DOHH2 (cell line): Measurements from ENCODE around the gene PPIL1.

ENCODE experiments used
- H3F3A ChIP-seq: fragments of 200-600 bp; sonication (generic), shearing (Covaris generic); 2 replicates; pipeline ENCODE4 v1.6.0; 2016; ENCODE audit warnings: antibody characterized with exemption, mild to moderate bottlenecking; ENCODE audit not compliant: control insufficient read depth, insufficient read depth
- H3K27ac ChIP-seq: fragments of 200-600 bp; sonication (generic); 2 replicates; pipeline ENCODE4 v1.5.1; 2014; ENCODE audit warnings: low read depth, mild to moderate bottlenecking, low read length, moderate library complexity
- H3K27me3 ChIP-seq: fragments of 200-600 bp; sonication (generic); 2 replicates; pipeline ENCODE4 v1.6.1; 2014; ENCODE audit warnings: mild to moderate bottlenecking, low read length, mixed read lengths; ENCODE audit not compliant: control insufficient read depth
- H3K36me3 ChIP-seq: fragments of 200-600 bp; sonication (generic); 2 replicates; pipeline ENCODE4 v1.6.1; 2014; ENCODE audit warnings: mild to moderate bottlenecking, low read length, moderate library complexity, mixed read lengths; ENCODE audit not compliant: control insufficient read depth
- H3K4me1 ChIP-seq: fragments of 200-600 bp; sonication (generic); 2 replicates; pipeline ENCODE4 v1.6.1; 2014; ENCODE audit warnings: mild to moderate bottlenecking, low read length, mixed read lengths; ENCODE audit not compliant: control insufficient read depth
- H3K4me2 ChIP-seq: fragments of 200-600 bp; sonication (generic); 2 replicates; pipeline ENCODE4 v1.6.0; 2014; ENCODE audit warnings: mild to moderate bottlenecking, low read length, moderate library complexity
- H3K4me3 ChIP-seq: fragments of 200-600 bp; sonication (generic); 2 replicates; pipeline ENCODE4 v1.5.1; 2014; ENCODE audit warnings: mild to moderate bottlenecking, low read length, mixed read lengths
- H3K79me2 ChIP-seq: fragments of 200-600 bp; sonication (generic); 2 replicates; pipeline ENCODE4 v1.6.1; 2014; ENCODE audit warnings: mild to moderate bottlenecking, low read length, mixed read lengths; ENCODE audit not compliant: control insufficient read depth
- H3K9me2 ChIP-seq: fragments of 200-600 bp; sonication (generic); replicated peaks from 2 replicates; pipeline ENCODE4 v1.6.1; 2014; ENCODE audit warnings: mild to moderate bottlenecking, low read length, mixed read lengths; ENCODE audit not compliant: control insufficient read depth
- H3K9me3 ChIP-seq: fragments of 200-600 bp; sonication (generic); 2 replicates; pipeline ENCODE4 v1.6.1; 2014; ENCODE audit warnings: antibody characterized with exemption, low read length, mixed read lengths; ENCODE audit not compliant: control insufficient read depth, insufficient read depth
- H4K20me1 ChIP-seq: fragments of 200-600 bp; sonication (generic); 2 replicates; pipeline ENCODE4 v1.6.0; 2014; ENCODE audit warnings: low read depth, mild to moderate bottlenecking, antibody characterized with exemption, low read length, moderate library complexity; ENCODE audit not compliant: control insufficient read depth, insufficient read depth
- CTCF ChIP-seq: fragments of 200-600 bp; sonication (generic); IDR thresholded peaks from one replicate; pipeline ENCODE4 v1.5.1; 2014; ENCODE audit warnings: antibody characterized with exemption, mild to moderate bottlenecking, low read depth, low read length; ENCODE audit not compliant: poor library complexity, severe bottlenecking
- EZH2phosphoT487 ChIP-seq: fragments of 200-600 bp; sonication (generic); IDR thresholded peaks from 2 replicates; pipeline ENCODE4 v1.6.1; 2017; ENCODE audit warnings: borderline replicate concordance, mild to moderate bottlenecking, antibody characterized with exemption, low read length, moderate library complexity, mixed read lengths

The PPIL1 gene

GRCh38 chr6:36857325-36857724, 17.3 kb downstream of the PPIL1 start:
- H4K20me1 ChIP-seq, result no peaks in the 10 kb centered on the region
- H3K27ac ChIP-seq, result no peak overlapping the region
- no peaks in the 10 kb centered on the region for H3K9me2 ChIP-seq
- H3K79me2 ChIP-seq, result peaks cover 53% of the 10 kb centered on the region
- H3K36me3 ChIP-seq, result peaks cover 80% of the 10 kb centered on the region
- TF ChIP-seq EZH2phosphoT487, result no peak
- no peak for TF ChIP-seq CTCF
- H3K4me2 ChIP-seq, result no peak overlapping the region
- no peak overlapping the region for H3K4me3 ChIP-seq
- H3F3A ChIP-seq, result no peaks in the 10 kb centered on the region; the same call in 1 of the 2 replicates
- no peaks in the 10 kb centered on the region for H3K4me1 ChIP-seq
- H3K9me3 ChIP-seq, result no peaks in the 10 kb centered on the region
- no peaks in the 10 kb centered on the region for H3K27me3 ChIP-seq

GRCh38 chr6:36856277-36856676, 18.3 kb downstream of the PPIL1 start:
- H3K9me3 ChIP-seq, result no peaks in the 10 kb centered on the region
- H3K27ac ChIP-seq, result no peak overlapping the region
- no peaks in the 10 kb centered on the region for H3K9me2 ChIP-seq
- H3K4me2 ChIP-seq, result no peak overlapping the region
- TF ChIP-seq EZH2phosphoT487 (no peak), CTCF (no peak)
- peaks cover 80% of the 10 kb centered on the region for H3K36me3 ChIP-seq
- no peak overlapping the region for H3K4me3 ChIP-seq
- H3K79me2 ChIP-seq, result peaks cover 43% of the 10 kb centered on the region
- no peaks in the 10 kb centered on the region for H4K20me1 ChIP-seq
- H3F3A ChIP-seq, result no peaks in the 10 kb centered on the region; the same call in 1 of the 2 replicates
- no peaks in the 10 kb centered on the region for H3K4me1 ChIP-seq
- no peaks in the 10 kb centered on the region for H3K27me3 ChIP-seq

- H3K4me3 ChIP-seq, result no peak overlapping the region
- no peaks in the 10 kb centered on the region for H3K27me3 ChIP-seq
- TF ChIP-seq EZH2phosphoT487 (no peak), CTCF (no peak)
- no peaks in the 10 kb centered on the region for H3K9me2 ChIP-seq
- peaks cover 38% of the 10 kb centered on the region for H3K79me2 ChIP-seq
- no peaks in the 10 kb centered on the region for H3F3A ChIP-seq
- no peaks in the 10 kb centered on the region for H3K9me3 ChIP-seq
- H3K36me3 ChIP-seq, result peaks cover 78% of the 10 kb centered on the region
- H4K20me1 ChIP-seq, result no peaks in the 10 kb centered on the region
- no peak overlapping the region for H3K4me2 ChIP-seq
- H3K27ac ChIP-seq, result no peak overlapping the region
- no peaks in the 10 kb centered on the region for H3K4me1 ChIP-seq
Measured at GRCh38 chr6:36855750-36856149, 18.9 kb downstream of the PPIL1 start.
